Uterus (tissue), 2 donors: Measurements from ENCODE around the gene SLC15A5.

ENCODE experiments used
- CTCF ChIP-seq, 4 experiments: fragments of 200-600 bp in 2 of 4; fragments of 450-650 bp in 2 of 4; sonication (generic) in 2 of 4; IDR thresholded peaks; one replicate each; pipeline ENCODE4 v1.5.1; 2016 to 2019; ENCODE audit warnings: antibody characterized with exemption in 4 of 4, mild to moderate bottlenecking in 2 of 4, moderate library complexity in 1 of 4
- POLR2A ChIP-seq, 2 donors: fragments of 450-650 bp; IDR thresholded peaks; one replicate each; pipeline ENCODE4 v1.6.1; 2016; ENCODE audit warnings: antibody characterized with exemption in 2 of 2, mild to moderate bottlenecking in 1 of 2, moderate library complexity in 1 of 2

DNA sequence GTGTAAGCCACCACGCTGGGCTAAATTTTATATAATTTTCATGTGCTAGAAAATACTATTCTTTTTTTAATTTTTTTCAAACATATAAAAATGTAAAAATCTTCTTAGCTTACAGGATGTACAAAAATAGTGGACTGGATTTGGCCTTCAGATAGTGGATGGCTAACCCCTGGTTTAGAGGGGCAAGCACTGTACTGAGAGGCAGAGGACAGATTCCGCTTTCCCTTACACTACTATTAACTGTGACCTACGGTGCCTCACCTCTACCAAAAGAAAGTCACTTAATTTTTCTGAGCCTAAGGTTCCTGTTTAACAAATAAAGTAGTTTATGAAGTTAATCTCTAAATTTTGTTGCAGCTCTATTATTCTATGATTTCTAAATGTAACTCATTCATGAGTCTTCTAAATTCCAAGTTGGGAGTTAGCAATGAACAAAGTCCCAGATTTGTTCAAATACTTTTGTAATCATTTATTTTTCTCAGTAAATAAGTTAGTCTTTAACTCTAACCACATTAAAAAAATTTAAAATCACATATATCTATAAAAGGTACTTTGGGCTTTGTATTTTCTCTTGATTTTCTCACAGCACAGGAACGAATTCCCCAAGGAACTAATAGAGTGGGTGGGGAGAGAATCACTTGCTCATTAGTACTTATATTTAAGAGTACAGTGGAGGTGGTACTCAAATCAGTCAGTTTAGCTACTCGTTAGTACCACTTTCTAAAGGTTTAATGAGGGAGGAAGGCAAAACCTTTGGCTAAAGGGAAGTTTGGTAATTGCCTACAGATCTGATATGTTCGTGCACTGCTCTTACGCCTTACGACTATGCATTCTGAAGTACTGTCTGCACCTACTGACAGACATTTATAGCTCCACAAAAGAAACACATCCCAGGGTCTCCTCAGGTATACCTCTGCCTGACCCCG is 33.7 kb downstream of the SLC15A5 start:
- TF ChIP-seq CTCF (IDR thresholded peaks at IDR 0.05) (no peak), POLR2A (IDR thresholded peaks at IDR 0.05) (no peak)
